Smooth muscle cell (in vitro differentiated cells): ENCODE data around the gene KLC4. TPM values are rescaled to one million over a fixed set of nuclear protein-coding genes. Genes with fewer than 3 reads are reported as not detected.

Experiments used
- DNase-seq: peaks from one replicate; lab custom pipeline; 2025; ENCODE audit not compliant: unreplicated experiment; lab: John Stamatoyannopoulos, UW
- H2AFZ ChIP-seq: fragments of 200-600 bp; sonication (generic); 2 replicates; pipeline ENCODE4 v1.6.0; 2016; ENCODE audit warnings: antibody characterized with exemption, low read depth, mild to moderate bottlenecking
- H3F3A ChIP-seq: fragments of 200-600 bp; sonication (generic); 2 replicates; pipeline ENCODE4 v1.6.0; 2017; ENCODE audit warnings: antibody characterized with exemption, low read depth
- H3K27ac ChIP-seq: fragments of 200-600 bp; sonication (generic); 2 replicates; pipeline ENCODE4 v1.5.1; 2016; ENCODE audit warnings: low read depth, mild to moderate bottlenecking
- H3K27me3 ChIP-seq: fragments of 200-600 bp; sonication (generic); 2 replicates; pipeline ENCODE4 v1.6.1; 2016; ENCODE audit warnings: low read depth, mild to moderate bottlenecking
- H3K36me3 ChIP-seq: fragments of 200-600 bp; sonication (generic); 2 replicates; pipeline ENCODE4 v1.5.1; 2016; ENCODE audit warnings: low read depth
- H3K4me1 ChIP-seq: fragments of 200-600 bp; sonication (generic); 2 replicates; pipeline ENCODE4 v1.5.1; 2016; ENCODE audit warnings: low read depth
- H3K4me2 ChIP-seq: fragments of 200-600 bp; sonication (generic); 2 replicates; pipeline ENCODE4 v1.6.0; 2016; ENCODE audit warnings: mild to moderate bottlenecking
- H3K4me3 ChIP-seq: fragments of 200-600 bp; sonication (generic); 2 replicates; pipeline ENCODE4 v1.5.1; 2016; ENCODE audit warnings: mild to moderate bottlenecking
- H3K79me2 ChIP-seq: fragments of 200-600 bp; sonication (generic); 2 replicates; pipeline ENCODE4 v1.6.0; 2016; ENCODE audit warnings: low read depth, mild to moderate bottlenecking
- H3K9ac ChIP-seq: fragments of 200-600 bp; sonication (generic); 2 replicates; pipeline ENCODE4 v1.6.0; 2016; ENCODE audit warnings: low read depth
- H3K9me3 ChIP-seq: fragments of 200-600 bp; sonication (generic); replicated peaks from 2 replicates; pipeline ENCODE4 v1.5.1; 2016; ENCODE audit warnings: low read depth
- H4K20me1 ChIP-seq: fragments of 200-600 bp; sonication (generic); 2 replicates; pipeline ENCODE4 v1.6.0; 2016; ENCODE audit warnings: low read depth
- CTCF ChIP-seq: fragments of 200-600 bp; sonication (generic); IDR thresholded peaks from 2 replicates; pipeline ENCODE4 v1.5.1; 2017; ENCODE audit warnings: borderline replicate concordance, mild to moderate bottlenecking, antibody characterized with exemption; ENCODE audit not compliant: insufficient read depth, poor library complexity, severe bottlenecking
- WGBS: methylation state at CpG from one replicate; pipeline ENCODE4 v1.1.7; 2016; ENCODE audit warnings: low lambda C conversion rate; 5-methylcytosine and 5-hydroxymethylcytosine counted together
- polyA plus RNA-seq: library from polyadenylated mRNA; unstranded; fragments of >200 nt; fragmentation: Nextera tagmentation; extraction: Ambion mirVana; gene quantifications from 2 replicates; pipeline ENCODE4 v1.2.1, GENCODE V29; 2016
- total RNA-seq: library from RNA; depleted of rRNA; stranded (reverse); fragments of >200 nt; gene quantifications from 2 replicates; pipeline ENCODE4 v1.2.3, GENCODE V29; 2014

KLC4 gene
- total and polyA plus RNA-seq, 2 experiments from 2014 or later: 20.0 to 25.7 TPM

GRCh38 chr6:43089874-43090558, 30.6 kb downstream of the KLC4 start:
- Histone ChIP-seq H3K27me3 (no peaks in the 10 kb centered on the region), H3K9me3 (no peaks in the 10 kb centered on the region), H3K36me3 (no peaks in the 10 kb centered on the region), H3K27ac (peak overlapping the region; percentile 84), H3K4me3 (no peak overlapping the region), H3K4me1 (peaks cover 47% of the 10 kb centered on the region), H3K79me2 (peaks cover 100% of the 10 kb centered on the region), H4K20me1 (peaks cover 98% of the 10 kb centered on the region), H3F3A (peaks cover 45% of the 10 kb centered on the region), H2AFZ (no peak overlapping the region), H3K9ac (peak overlapping the region; percentile 37), H3K4me2 (peak overlapping the region; percentile 69)
- WGBS: 23% methylated on average over 8 of the region's 8 CpGs
- no peak for DNase-seq
- no peak for TF ChIP-seq CTCF

- Histone ChIP-seq H3K4me1 (peaks cover 52% of the 10 kb centered on the region), H3F3A (peaks cover 48% of the 10 kb centered on the region), H2AFZ (no peak overlapping the region), H3K9me3 (no peaks in the 10 kb centered on the region), H3K4me2 (peak overlapping the region; percentile 69), H3K27ac (peak overlapping the region; percentile 84), H4K20me1 (peaks cover 98% of the 10 kb centered on the region), H3K36me3 (no peaks in the 10 kb centered on the region), H3K79me2 (peaks cover 100% of the 10 kb centered on the region), H3K9ac (peak overlapping the region; percentile 37), H3K4me3 (no peak overlapping the region), H3K27me3 (no peaks in the 10 kb centered on the region)
- DNase-seq: no peak
- 4% methylated on average over 2 of the region's 2 CpGs for WGBS
- no peak for TF ChIP-seq CTCF
Observed at GRCh38 chr6:43090559-43090956, 31.1 kb downstream of the KLC4 start.

GRCh38 chr6:43091020-43091419, 31.6 kb downstream of the KLC4 start:
- H3K4me3 ChIP-seq: no peak overlapping the region
- H3K79me2 ChIP-seq: peaks cover 100% of the 10 kb centered on the region
- peak overlapping the region; percentile 69 for H3K4me2 ChIP-seq
- peaks cover 57% of the 10 kb centered on the region for H3K4me1 ChIP-seq
- DNase-seq: no peak
- H3K27ac ChIP-seq: peak overlapping the region; percentile 84
- TF ChIP-seq CTCF: no peak
- 73% methylated on average over 5 of the region's 5 CpGs for WGBS
- no peaks in the 10 kb centered on the region for H3K36me3 ChIP-seq
- no peaks in the 10 kb centered on the region for H3K27me3 ChIP-seq
- H2AFZ ChIP-seq: no peak overlapping the region
- no peaks in the 10 kb centered on the region for H3K9me3 ChIP-seq
- peaks cover 52% of the 10 kb centered on the region for H3F3A ChIP-seq
- peak overlapping the region; percentile 2 for H3K9ac ChIP-seq
- H4K20me1 ChIP-seq: peaks cover 98% of the 10 kb centered on the region
